HepG2 (cell line): ENCODE measurements around the gene PSKH1. TPM values are rescaled to one million over a fixed set of nuclear protein-coding genes. Genes with fewer than 3 reads are reported as not detected.
A peak's percentile ranks its signal among the peaks of the same experiment; 100 is the strongest.

ENCODE experiments used
- ADNP ChIP-seq: sonication (generic); formaldehyde crosslinking; IDR thresholded peaks from 2 replicates; pipeline ENCODE4 v1.4.0; 2020; ENCODE audit warnings: missing genetic modification reagents
- DRAP1 ChIP-seq: IDR thresholded peaks from 2 replicates; pipeline ENCODE4 v1.6.1; 2016; ENCODE audit warnings: missing genetic modification reagents, missing compliant biosample characterization
- FOSL1 ChIP-seq: sonication (generic); formaldehyde crosslinking; IDR thresholded peaks from 2 replicates; pipeline ENCODE4 v1.9.0; 2021; ENCODE audit warnings: missing genetic modification reagents, borderline replicate concordance
- GPBP1L1 ChIP-seq: sonication (generic); formaldehyde crosslinking; IDR thresholded peaks from 2 replicates; pipeline ENCODE4 v1.5.0; 2020; ENCODE audit warnings: mild to moderate bottlenecking, missing genetic modification reagents
- GZF1 ChIP-seq: sonication (generic); formaldehyde crosslinking; IDR thresholded peaks from 2 replicates; pipeline ENCODE4 v1.5.1; 2020; ENCODE audit warnings: mild to moderate bottlenecking, missing genetic modification reagents
- HOXA3 ChIP-seq: sonication (generic); formaldehyde crosslinking; IDR thresholded peaks from 2 replicates; pipeline ENCODE4 v1.5.0; 2020; ENCODE audit warnings: missing genetic modification reagents
- HOXA7 ChIP-seq: sonication (generic); formaldehyde crosslinking; IDR thresholded peaks from 2 replicates; pipeline ENCODE4 v1.8.1; 2022; ENCODE audit warnings: mild to moderate bottlenecking, missing genetic modification reagents, moderate library complexity
- MBD4 ChIP-seq: IDR thresholded peaks from 2 replicates; pipeline ENCODE4 v1.6.1; 2012; ENCODE audit warnings: low read length, inconsistent platforms, borderline replicate concordance
- NFE2L1 ChIP-seq: sonication (generic); formaldehyde crosslinking; IDR thresholded peaks from 2 replicates; pipeline ENCODE4 v1.4.0; 2020; ENCODE audit warnings: missing genetic modification reagents, mild to moderate bottlenecking, borderline replicate concordance
- PPARG ChIP-seq: conservative IDR thresholded peaks from 2 replicates; pipeline ENCODE4 v1.6.1; 2016; ENCODE audit warnings: missing biosample characterization, missing genetic modification reagents
- RFX5 ChIP-seq: IDR thresholded peaks from 2 replicates; pipeline ENCODE4 v1.6.1; 2011; ENCODE audit warnings: low read depth, low read length, improper control_type of control experiment
- RXRA ChIP-seq: sonication (generic); formaldehyde crosslinking; IDR thresholded peaks from 2 replicates; pipeline ENCODE4 v1.5.1; 2020; ENCODE audit warnings: missing genetic modification reagents
- SP1 ChIP-seq, 2 experiments: fragments of 450-650 bp in 1 of 2; sonication (generic) in 1 of 2; formaldehyde crosslinking in 1 of 2; IDR thresholded peaks; 2 replicates each; pipeline versions ENCODE4 v1.4.0 to v1.6.1; 2016 to 2020; ENCODE audit warnings: missing genetic modification reagents in 1 of 2
- SP2 ChIP-seq: sonication (generic); formaldehyde crosslinking; IDR thresholded peaks from 2 replicates; pipeline ENCODE4 v1.5.1; 2020; ENCODE audit warnings: mild to moderate bottlenecking, missing genetic modification reagents
- TCF12 ChIP-seq, 2 experiments: fragments of 450-650 bp in 1 of 2; sonication (generic) in 1 of 2; formaldehyde crosslinking in 1 of 2; IDR thresholded peaks; 2 replicates each; pipeline versions ENCODE4 v1.6.1 to v1.8.0; 2017 to 2022; ENCODE audit warnings: antibody characterized with exemption in 1 of 2, mild to moderate bottlenecking in 1 of 2, missing genetic modification reagents in 1 of 2, moderate library complexity in 1 of 2
- ZKSCAN1 ChIP-seq: fragments of 150-350 bp; IDR thresholded peaks from 2 replicates; pipeline ENCODE4 v1.6.1; 2014; ENCODE audit warnings: low read length
- ZNF30 ChIP-seq: sonication (generic); formaldehyde crosslinking; IDR thresholded peaks from 2 replicates; pipeline ENCODE4 v1.5.0; 2020; ENCODE audit warnings: mild to moderate bottlenecking, missing genetic modification reagents
- ZNF530 ChIP-seq: sonication (generic); formaldehyde crosslinking; IDR thresholded peaks from 2 replicates; pipeline ENCODE4 v1.5.0; 2020; ENCODE audit warnings: low read depth, mild to moderate bottlenecking, missing genetic modification reagents
- ZNF564 ChIP-seq: sonication (generic); formaldehyde crosslinking; IDR thresholded peaks from 2 replicates; pipeline ENCODE4 v1.8.1; 2023; ENCODE audit warnings: mild to moderate bottlenecking, missing genetic modification reagents
- ZNF703 ChIP-seq: sonication (generic); formaldehyde crosslinking; IDR thresholded peaks from 2 replicates; pipeline ENCODE4 v1.5.1; 2020; ENCODE audit warnings: missing genetic modification reagents, mild to moderate bottlenecking, moderate library complexity, borderline replicate concordance
- ZNF772 ChIP-seq: sonication (generic); formaldehyde crosslinking; IDR thresholded peaks from 2 replicates; pipeline ENCODE4 v1.5.0; 2020; ENCODE audit warnings: mild to moderate bottlenecking, missing genetic modification reagents
- ZSCAN30 ChIP-seq: sonication (generic); formaldehyde crosslinking; IDR thresholded peaks from 2 replicates; pipeline ENCODE4 v1.5.0; 2020; ENCODE audit warnings: mild to moderate bottlenecking, missing genetic modification reagents
- ZZZ3 ChIP-seq: sonication (generic); formaldehyde crosslinking; IDR thresholded peaks from 2 replicates; pipeline ENCODE4 v1.4.0; 2020; ENCODE audit warnings: missing genetic modification reagents, mild to moderate bottlenecking, borderline replicate concordance
- polyA plus RNA-seq, 8 experiments: library from polyadenylated mRNA; depleted of rRNA in 3 of 8; stranded (reverse) in 7 of 8; unstranded in 1 of 8; fragments of >200 nt; fragmentation: Illumina TruSeq in 4 of 8; extraction: Trizol in 4 of 8; gene quantifications; 2 replicates each; pipeline versions ENCODE4 v1.2.1 to v1.2.3, GENCODE V29; 2011 to 2016; ENCODE audit warnings: low read depth in 4 of 8, missing spikeins in 1 of 8, mixed read lengths in 1 of 8; ENCODE audit not compliant: insufficient read depth in 1 of 8
- total RNA-seq, 5 experiments: library from RNA; depleted of rRNA; stranded (reverse); fragments of >200 nt; fragmentation: Illumina TruSeq; extraction: Trizol; gene quantifications; 2 replicates each; pipeline ENCODE4 v1.2.3, GENCODE V29; 2016; ENCODE audit warnings: low read depth in 1 of 5
- TF ChIP-seq, protein P1 (sequence below): sonication (generic); formaldehyde crosslinking; IDR thresholded peaks from 2 replicates; pipeline ENCODE4 v1.5.1; 2020; ENCODE audit warnings: missing genetic modification reagents, mild to moderate bottlenecking, borderline replicate concordance
- TF ChIP-seq, protein P2 (sequence below): sonication (generic); formaldehyde crosslinking; IDR thresholded peaks from 2 replicates; pipeline ENCODE4 v1.4.0; 2020; ENCODE audit warnings: low read depth, mild to moderate bottlenecking, missing genetic modification reagents
- TF ChIP-seq, protein P3 (sequence below): sonication (generic); formaldehyde crosslinking; IDR thresholded peaks from 2 replicates; pipeline ENCODE4 v1.8.1; 2022; ENCODE audit warnings: mild to moderate bottlenecking, missing genetic modification reagents

The PSKH1 gene
- total and polyA plus RNA-seq, 2 of the 13 experiments (the other 11 are each of a cell fraction or from before 2014, with no cell fraction given): 8.4 to 19.1 TPM

GRCh38 chr16:67968400-67969253 is 75.6 kb downstream of the PSKH1 start, which contains the start of gene SLC12A4 (continued):
- no peak for TF ChIP-seq FOSL1
- no peak for TF ChIP-seq GPBP1L1 (CRISPR knock-in tag)
- peak; percentile 76; the same call in 1 of the 2 replicates for TF ChIP-seq NFE2L1 (CRISPR knock-in tag)
- no peak for TF ChIP-seq RFX5
- TF ChIP-seq PPARG (CRISPR knock-in tag): peak; percentile 67
- TF ChIP-seq TCF12 (IDR thresholded peaks at IDR 0.05): no peak
- TF ChIP-seq TCF12 (CRISPR knock-in tag; IDR thresholded peaks at IDR 0.05): no peak; the same call in 1 of the 2 replicates
- no peak for TF ChIP-seq ZSCAN30
- TF ChIP-seq, protein P1, sequence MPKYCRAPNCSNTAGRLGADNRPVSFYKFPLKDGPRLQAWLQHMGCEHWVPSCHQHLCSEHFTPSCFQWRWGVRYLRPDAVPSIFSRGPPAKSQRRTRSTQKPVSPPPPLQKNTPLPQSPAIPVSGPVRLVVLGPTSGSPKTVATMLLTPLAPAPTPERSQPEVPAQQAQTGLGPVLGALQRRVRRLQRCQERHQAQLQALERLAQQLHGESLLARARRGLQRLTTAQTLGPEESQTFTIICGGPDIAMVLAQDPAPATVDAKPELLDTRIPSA: no peak
- no peak for TF ChIP-seq ZNF30 (CRISPR knock-in tag)
- peak; percentile 84; the same call in 1 of the 2 replicates for TF ChIP-seq ZNF564
- TF ChIP-seq ZNF703 (CRISPR knock-in tag): peak; percentile 58; the same call in 1 of the 2 replicates
- no peak for TF ChIP-seq GZF1 (CRISPR knock-in tag)
- TF ChIP-seq HOXA3 (CRISPR knock-in tag): peak; percentile 64
- TF ChIP-seq SP1 (IDR thresholded peaks at IDR 0.05): no peak
- peak; percentile 97 for TF ChIP-seq SP1 (CRISPR knock-in tag; IDR thresholded peaks at IDR 0.05)
- peak; percentile 73 for TF ChIP-seq DRAP1 (CRISPR knock-in tag)
- peak; percentile 51 for TF ChIP-seq RXRA (CRISPR knock-in tag)
- no peak for TF ChIP-seq ZNF530
- TF ChIP-seq SP2: no peak; the same call in none of the 2 replicates
- TF ChIP-seq MBD4: no peak
- TF ChIP-seq HOXA7 (CRISPR knock-in tag): no peak
- peak; percentile 94 for TF ChIP-seq ADNP (CRISPR knock-in tag)
- TF ChIP-seq, protein P2, sequence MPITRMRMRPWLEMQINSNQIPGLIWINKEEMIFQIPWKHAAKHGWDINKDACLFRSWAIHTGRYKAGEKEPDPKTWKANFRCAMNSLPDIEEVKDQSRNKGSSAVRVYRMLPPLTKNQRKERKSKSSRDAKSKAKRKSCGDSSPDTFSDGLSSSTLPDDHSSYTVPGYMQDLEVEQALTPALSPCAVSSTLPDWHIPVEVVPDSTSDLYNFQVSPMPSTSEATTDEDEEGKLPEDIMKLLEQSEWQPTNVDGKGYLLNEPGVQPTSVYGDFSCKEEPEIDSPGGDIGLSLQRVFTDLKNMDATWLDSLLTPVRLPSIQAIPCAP: no peak; the same call in none of the 2 replicates
- TF ChIP-seq ZKSCAN1: peak; percentile 43
- no peak; the same call in 1 of the 2 replicates for TF ChIP-seq ZNF772 (CRISPR knock-in tag)
- TF ChIP-seq, protein P3, sequence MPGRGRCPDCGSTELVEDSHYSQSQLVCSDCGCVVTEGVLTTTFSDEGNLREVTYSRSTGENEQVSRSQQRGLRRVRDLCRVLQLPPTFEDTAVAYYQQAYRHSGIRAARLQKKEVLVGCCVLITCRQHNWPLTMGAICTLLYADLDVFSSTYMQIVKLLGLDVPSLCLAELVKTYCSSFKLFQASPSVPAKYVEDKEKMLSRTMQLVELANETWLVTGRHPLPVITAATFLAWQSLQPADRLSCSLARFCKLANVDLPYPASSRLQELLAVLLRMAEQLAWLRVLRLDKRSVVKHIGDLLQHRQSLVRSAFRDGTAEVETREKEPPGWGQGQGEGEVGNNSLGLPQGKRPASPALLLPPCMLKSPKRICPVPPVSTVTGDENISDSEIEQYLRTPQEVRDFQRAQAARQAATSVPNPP (CRISPR knock-in tag): peak; percentile 90; the same call in 1 of the 2 replicates
- TF ChIP-seq ZZZ3 (CRISPR knock-in tag): peak; percentile 49; the same call in 1 of the 2 replicates
